HCT116 (cell line): Measurements from ENCODE around the gene GPRIN1.

Experiments used
- RAD21 ChIP-seq: IDR thresholded peaks from 2 replicates; pipeline ENCODE4 v1.6.1; 2012; ENCODE audit warnings: low read depth, mild to moderate bottlenecking
- TF ChIP-seq, protein P1 (sequence below), 3 experiments: fragments of 200-600 bp in 1 of 3; sonication (generic) in 1 of 3; IDR thresholded peaks in 2 of 3; conservative IDR thresholded peaks in 1 of 3; 2 replicates each; pipeline ENCODE4 v1.5.1; 2012 to 2017; ENCODE audit warnings: low read depth in 2 of 3, low read length in 2 of 3, antibody characterized with exemption in 1 of 3, borderline replicate concordance in 1 of 3, control low read depth in 1 of 3, mild to moderate bottlenecking in 1 of 3, mixed read lengths in 1 of 3, mixed run types in 1 of 3, moderate library complexity in 1 of 3; ENCODE audit not compliant: insufficient read depth in 1 of 3

DNA sequence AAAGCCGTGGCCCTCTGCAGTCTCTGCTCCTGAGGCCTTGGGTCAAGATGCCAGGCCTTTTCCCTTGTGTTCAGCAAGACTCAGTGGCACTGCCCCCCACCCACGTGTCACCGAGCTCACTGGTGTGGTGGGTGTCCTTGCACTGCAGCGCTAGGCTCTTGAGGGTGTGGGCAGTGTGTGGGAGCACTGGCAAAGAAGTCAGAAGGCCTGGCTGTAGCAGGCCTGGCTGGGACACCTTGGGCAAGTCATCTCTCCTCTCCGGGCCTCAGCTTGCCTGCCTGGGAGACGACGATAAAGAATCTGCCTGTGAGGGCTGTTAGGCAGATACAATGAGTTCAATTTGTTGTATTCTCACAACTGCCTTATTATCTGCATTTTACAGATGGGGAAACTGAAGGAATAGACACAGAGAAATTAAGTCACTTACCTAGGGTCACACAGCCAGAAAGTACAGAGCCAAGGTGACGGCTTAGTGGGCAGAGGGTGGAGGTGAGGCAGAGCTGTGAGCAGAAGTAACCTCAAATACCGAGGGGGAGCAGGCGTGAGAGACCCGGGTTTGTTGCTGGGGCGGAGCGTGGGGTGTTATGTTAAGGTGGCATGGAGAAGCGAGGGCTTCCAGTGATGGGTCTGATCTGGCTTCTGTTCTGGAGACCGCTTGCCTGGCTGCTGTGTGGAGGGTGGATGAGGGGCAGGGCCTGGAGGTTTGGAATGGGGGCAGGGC, 38.7 kb upstream of the GPRIN1 start:
- TF ChIP-seq, protein P1, sequence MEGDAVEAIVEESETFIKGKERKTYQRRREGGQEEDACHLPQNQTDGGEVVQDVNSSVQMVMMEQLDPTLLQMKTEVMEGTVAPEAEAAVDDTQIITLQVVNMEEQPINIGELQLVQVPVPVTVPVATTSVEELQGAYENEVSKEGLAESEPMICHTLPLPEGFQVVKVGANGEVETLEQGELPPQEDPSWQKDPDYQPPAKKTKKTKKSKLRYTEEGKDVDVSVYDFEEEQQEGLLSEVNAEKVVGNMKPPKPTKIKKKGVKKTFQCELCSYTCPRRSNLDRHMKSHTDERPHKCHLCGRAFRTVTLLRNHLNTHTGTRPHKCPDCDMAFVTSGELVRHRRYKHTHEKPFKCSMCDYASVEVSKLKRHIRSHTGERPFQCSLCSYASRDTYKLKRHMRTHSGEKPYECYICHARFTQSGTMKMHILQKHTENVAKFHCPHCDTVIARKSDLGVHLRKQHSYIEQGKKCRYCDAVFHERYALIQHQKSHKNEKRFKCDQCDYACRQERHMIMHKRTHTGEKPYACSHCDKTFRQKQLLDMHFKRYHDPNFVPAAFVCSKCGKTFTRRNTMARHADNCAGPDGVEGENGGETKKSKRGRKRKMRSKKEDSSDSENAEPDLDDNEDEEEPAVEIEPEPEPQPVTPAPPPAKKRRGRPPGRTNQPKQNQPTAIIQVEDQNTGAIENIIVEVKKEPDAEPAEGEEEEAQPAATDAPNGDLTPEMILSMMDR (IDR thresholded peaks at IDR 0.05 in 2 of 3, conservative IDR thresholded peaks at IDR 0.05 in 1 of 3; ENCODE audit: borderline replicate concordance in 1 of 3, insufficient read depth in 1 of 3, low read depth in 2 of 3, low read length in 2 of 3), result no peak
- no peak for TF ChIP-seq RAD21
